Lower lobe of right lung (tissue), 2 donors: Measurements from ENCODE around the gene RGS7. TPM values are rescaled to one million over a fixed set of nuclear protein-coding genes. Genes with fewer than 3 reads are reported as not detected.

Experiments used
- ATAC-seq, 2 donors: fragments of 200-7000 bp; cut with Tn5 transposase; one replicate each; pipeline ENCODE4 v1.9.1; 2020 to 2022; ENCODE audit warnings: mild to moderate bottlenecking in 2 of 2, moderate library complexity in 2 of 2
- DNase-seq: peaks from one replicate; pipeline ENCODE4 v3.0.0-alpha.2; 2020
- H3K27ac ChIP-seq: fragments of 200-600 bp; one replicate; pipeline ENCODE4 v1.8.0; 2022
- H3K27me3 ChIP-seq: fragments of 200-600 bp; one replicate; pipeline ENCODE4 v1.8.0; 2022; ENCODE audit warnings: low read depth
- H3K36me3 ChIP-seq: fragments of 200-600 bp; one replicate; pipeline ENCODE4 v1.8.0; 2022; ENCODE audit warnings: mild to moderate bottlenecking
- H3K4me1 ChIP-seq: fragments of 200-600 bp; one replicate; pipeline ENCODE4 v1.8.0; 2022
- H3K4me3 ChIP-seq: fragments of 200-600 bp; one replicate; pipeline ENCODE4 v1.8.0; 2022; ENCODE audit warnings: mild to moderate bottlenecking
- H3K9me3 ChIP-seq: fragments of 200-600 bp; one replicate; pipeline ENCODE4 v1.8.0; 2022
- intact Hi-C: fragments of 100-400 bp; cut with DNase I; formaldehyde crosslinking; loops from one replicate; pipeline ENCODE4 v1.11.0; 2022
- total RNA-seq: library from RNA; stranded (reverse); fragmentation: NEBNext Ultra II Directional; extraction: Animal tissue kit (Norgen Biotek cat#: 25700); gene quantifications from one replicate; pipeline ENCODE4 v1.2.1, GENCODE V29; 2021
- TF ChIP-seq, protein P1 (sequence below): fragments of 200-600 bp; IDR thresholded peaks from one replicate; pipeline ENCODE4 v1.8.0; 2022; ENCODE audit warnings: antibody characterized with exemption, mild to moderate bottlenecking
- donor health status: DM: no; HTN: yes; CAD: no; lungs with severe emphysema.

The RGS7 gene
- total RNA-seq, 1 donor from 2014 or later = 0.21 TPM

- intact Hi-C loops = no loop called here
Measured at GRCh38 chr1:241061062-241061461, 295.9 kb downstream of the RGS7 start.

DNA sequence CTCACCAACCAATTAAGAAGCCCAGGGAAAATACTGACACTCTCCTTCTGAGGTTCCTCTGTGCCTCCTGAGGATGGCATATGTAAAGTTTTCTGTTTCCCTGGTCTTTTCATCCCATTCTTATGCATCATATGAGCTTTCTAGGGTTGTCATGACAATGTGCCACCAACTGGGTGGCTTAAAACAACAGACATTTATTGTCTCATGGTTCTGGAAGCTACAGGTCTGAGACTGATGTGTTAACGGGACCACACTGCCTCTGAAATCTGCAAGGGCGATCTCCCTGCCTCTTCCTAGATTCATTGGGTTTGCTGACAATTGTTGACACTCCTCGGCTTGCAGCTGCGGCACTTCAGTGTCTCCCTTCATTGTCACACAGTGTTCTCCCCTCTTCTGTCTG lies 308.4 kb downstream of the RGS7 start:
- TF ChIP-seq, protein P1, sequence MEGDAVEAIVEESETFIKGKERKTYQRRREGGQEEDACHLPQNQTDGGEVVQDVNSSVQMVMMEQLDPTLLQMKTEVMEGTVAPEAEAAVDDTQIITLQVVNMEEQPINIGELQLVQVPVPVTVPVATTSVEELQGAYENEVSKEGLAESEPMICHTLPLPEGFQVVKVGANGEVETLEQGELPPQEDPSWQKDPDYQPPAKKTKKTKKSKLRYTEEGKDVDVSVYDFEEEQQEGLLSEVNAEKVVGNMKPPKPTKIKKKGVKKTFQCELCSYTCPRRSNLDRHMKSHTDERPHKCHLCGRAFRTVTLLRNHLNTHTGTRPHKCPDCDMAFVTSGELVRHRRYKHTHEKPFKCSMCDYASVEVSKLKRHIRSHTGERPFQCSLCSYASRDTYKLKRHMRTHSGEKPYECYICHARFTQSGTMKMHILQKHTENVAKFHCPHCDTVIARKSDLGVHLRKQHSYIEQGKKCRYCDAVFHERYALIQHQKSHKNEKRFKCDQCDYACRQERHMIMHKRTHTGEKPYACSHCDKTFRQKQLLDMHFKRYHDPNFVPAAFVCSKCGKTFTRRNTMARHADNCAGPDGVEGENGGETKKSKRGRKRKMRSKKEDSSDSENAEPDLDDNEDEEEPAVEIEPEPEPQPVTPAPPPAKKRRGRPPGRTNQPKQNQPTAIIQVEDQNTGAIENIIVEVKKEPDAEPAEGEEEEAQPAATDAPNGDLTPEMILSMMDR = no peak
- DNase-seq (no peak), ATAC-seq (no peak)
- Histone ChIP-seq H3K4me1 (no peaks in the 10 kb centered on the region), H3K36me3 (no peaks in the 10 kb centered on the region), H3K9me3 (no peaks in the 10 kb centered on the region), H3K27ac (no peak overlapping the region), H3K27me3 (no peaks in the 10 kb centered on the region), H3K4me3 (no peak overlapping the region)
- intact Hi-C loops = no loop called here

More at GRCh38 chr1:241061062-241061461, 295.9 kb downstream of the RGS7 start:
- ATAC-seq = no peak
- DNase-seq = no peak
- no peak overlapping the region for H3K4me3 ChIP-seq
- H3K9me3 ChIP-seq = no peaks in the 10 kb centered on the region
- H3K4me1 ChIP-seq = no peaks in the 10 kb centered on the region
- H3K36me3 ChIP-seq = no peaks in the 10 kb centered on the region
- H3K27ac ChIP-seq = no peak overlapping the region
- no peaks in the 10 kb centered on the region for H3K27me3 ChIP-seq
- TF ChIP-seq, protein P1 = no peak

GRCh38 chr1:241045659-241046058 lies 311.3 kb downstream of the RGS7 start:
- DNase-seq = no peak
- no peak overlapping the region for H3K4me3 ChIP-seq
- H3K27ac ChIP-seq = no peak overlapping the region
- no peaks in the 10 kb centered on the region for H3K27me3 ChIP-seq
- no peaks in the 10 kb centered on the region for H3K4me1 ChIP-seq
- no peak for ATAC-seq
- no peaks in the 10 kb centered on the region for H3K9me3 ChIP-seq
- TF ChIP-seq, protein P1 = no peak
- H3K36me3 ChIP-seq = no peaks in the 10 kb centered on the region
- intact Hi-C loops = no loop called here

DNA sequence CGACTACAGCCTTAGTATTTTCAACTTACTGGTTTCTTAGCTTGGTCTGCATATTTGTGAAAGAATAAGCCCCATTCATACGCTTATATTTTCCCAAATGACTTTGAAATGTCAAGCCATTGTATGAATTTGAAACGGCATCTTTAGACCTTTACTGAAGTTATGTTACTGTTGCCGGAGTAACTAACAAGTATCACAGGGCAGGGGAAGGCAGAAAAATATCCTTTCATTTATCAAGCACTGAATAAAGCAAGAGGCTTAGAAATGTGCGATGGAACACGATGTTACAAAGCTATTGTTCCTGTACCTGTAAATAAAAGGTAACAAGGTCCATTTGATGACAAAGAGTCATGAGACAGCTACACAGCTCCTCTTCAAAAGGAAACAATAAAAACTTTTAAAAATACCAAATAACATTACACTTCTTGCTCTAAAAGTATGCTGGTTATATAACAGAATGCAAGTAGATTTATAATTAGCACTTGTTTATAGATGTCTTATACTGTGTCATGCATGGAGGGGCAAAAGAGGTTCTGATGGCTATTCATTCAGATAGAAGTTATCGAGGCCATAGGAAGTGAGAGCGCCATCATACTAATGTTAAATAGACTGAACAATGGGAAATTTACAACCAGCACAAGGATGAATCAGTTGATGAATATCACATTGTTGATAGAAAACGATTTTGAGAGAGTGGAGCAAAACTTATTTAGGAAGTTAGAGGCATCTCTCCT lies 322.6 kb downstream of the RGS7 start:
- intact Hi-C loops = no loop called here

DNA sequence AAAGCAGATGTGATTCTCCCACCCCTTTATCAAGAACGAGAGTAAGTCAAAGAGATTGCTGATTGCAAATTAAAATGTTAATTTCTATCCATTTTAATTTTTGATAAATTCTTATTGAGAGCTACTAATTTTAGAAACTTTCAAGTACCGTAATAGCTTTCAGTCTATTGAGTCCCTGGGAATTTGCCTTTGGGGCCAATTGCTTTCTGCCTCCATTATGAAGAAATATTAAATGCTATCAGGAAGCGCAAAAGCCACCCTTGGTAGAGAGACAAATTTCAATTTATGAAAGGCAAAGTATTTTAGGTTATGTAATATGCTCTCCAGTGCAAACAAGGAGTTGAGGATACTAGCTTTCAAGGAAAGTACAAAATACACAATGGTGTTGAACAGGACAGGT lies 332.2 kb downstream of the RGS7 start:
- TF ChIP-seq, protein P1 = no peak
- Histone ChIP-seq H3K27me3 (no peaks in the 10 kb centered on the region), H3K36me3 (no peaks in the 10 kb centered on the region), H3K4me1 (no peaks in the 10 kb centered on the region), H3K4me3 (no peak overlapping the region), H3K9me3 (no peaks in the 10 kb centered on the region), H3K27ac (no peak overlapping the region)
- intact Hi-C loops = no loop called here
- DNase-seq (no peak), ATAC-seq (no peak)

More for the DNA sequence above, 322.6 kb downstream of the RGS7 start:
- no peak for DNase-seq
- H3K4me3 ChIP-seq = no peak overlapping the region
- no peak for ATAC-seq
- TF ChIP-seq, protein P1 = no peak
- no peak overlapping the region for H3K27ac ChIP-seq
- H3K9me3 ChIP-seq = peaks cover 5% of the 10 kb centered on the region
- no peaks in the 10 kb centered on the region for H3K36me3 ChIP-seq
- no peaks in the 10 kb centered on the region for H3K4me1 ChIP-seq
- H3K27me3 ChIP-seq = no peaks in the 10 kb centered on the region
